ENCODE measurements around the gene ADRB2. TPM values are rescaled to one million over a fixed set of nuclear protein-coding genes. Genes with fewer than 3 reads are reported as not detected.

Gene ADRB2
- total RNA-seq, 1 experiment from 2014 or later = 0.25 TPM

GRCh38 chr5:148857474-148857873, 31.1 kb downstream of the ADRB2 start:
- no peaks in the 10 kb centered on the region for H3K9me3 ChIP-seq (ENCODE audit: control insufficient read depth in 1 of 2, insufficient read depth in 1 of 2, low read depth in 1 of 2, low read length in 2 of 2)
- intact Hi-C loops (cut with micrococcal nuclease) = no loop called here
- H3K4me3 ChIP-seq (replicated peaks in 1 of 2; ENCODE audit: low read depth in 1 of 2, low read length in 2 of 2) = no peak overlapping the region
- no peaks in the 10 kb centered on the region for H3K9me2 ChIP-seq (ENCODE audit: insufficient read depth)
- H3K79me2 ChIP-seq (ENCODE audit: insufficient read depth, low read length) = no peaks in the 10 kb centered on the region
- no TSS peak for BruUV-seq (replicated peaks)
- CTCF ChIA-PET = no interaction called here
- TF ChIP-seq ZBTB33 (IDR thresholded peaks at IDR 0.05; ENCODE audit: extremely low read depth, insufficient replicate concordance, low read length) = no peak
- TF ChIP-seq REST (IDR thresholded peaks at IDR 0.05; ENCODE audit: low read depth) = no peak
- TF ChIP-seq CTCF (IDR thresholded peaks at IDR 0.05 in 2 of 3, conservative IDR thresholded peaks at IDR 0.05 in 1 of 3; ENCODE audit: borderline replicate concordance in 1 of 3, insufficient read depth in 1 of 3, low read depth in 2 of 3, low read length in 2 of 3) = no peak
- no peaks in the 10 kb centered on the region for H3K4me1 ChIP-seq (ENCODE audit: control insufficient read depth in 1 of 2, insufficient read depth in 2 of 2, low read length in 2 of 2)
- RAD21 ChIA-PET (ENCODE audit: low non-redundant PET in 1 of 2, low total read pairs in 2 of 2, uncharacterized antibody in 2 of 2, unreplicated experiment in 2 of 2) = no interaction called here
- no peaks in the 10 kb centered on the region for H3K36me3 ChIP-seq (ENCODE audit: control insufficient read depth in 1 of 2, insufficient read depth in 2 of 2, low read length in 2 of 2)
- no peaks in the 10 kb centered on the region for H4K20me1 ChIP-seq (ENCODE audit: insufficient read depth)
- no peaks in the 10 kb centered on the region for H3K27me3 ChIP-seq (ENCODE audit: insufficient read depth, low read length)
- H3K9ac ChIP-seq (ENCODE audit: low read length) = no peak overlapping the region
- no peak overlapping the region for H2AFZ ChIP-seq (ENCODE audit: low read depth, low read length, poor library complexity, severe bottlenecking)
- no peak overlapping the region for H3K4me2 ChIP-seq (ENCODE audit: low read length)
- ATAC-seq = no peak
- POLR2A ChIA-PET = no interaction called here
- no peak overlapping the region for H3K27ac ChIP-seq (ENCODE audit: low read depth, low read length)
- DNase-seq (ENCODE audit: low read depth, low spot score) = no peak

All from HCT116 (cell line).